GM23338 (cell line): ENCODE data around the gene DENND4B.
A peak's percentile ranks its signal among the peaks of the same experiment; 100 is the strongest.

ENCODE experiments used
- CREB1 ChIP-seq: fragments of 250-450 bp; sonication (Bioruptor Pico); IDR thresholded peaks from 2 replicates; pipeline ENCODE4 v1.5.0; 2020; ENCODE audit warnings: low read depth, mild to moderate bottlenecking, moderate library complexity
- CTCF ChIP-seq, 2 experiments: fragments of 200-600 bp in 1 of 2; sonication (generic) in 1 of 2; conservative IDR thresholded peaks; 2 replicates each; pipeline versions ENCODE4 v1.5.1 to v1.6.1; 2016 to 2017; ENCODE audit warnings: antibody characterized with exemption in 2 of 2, low read depth in 2 of 2, mild to moderate bottlenecking in 2 of 2, moderate library complexity in 1 of 2
- EZH2 ChIP-seq: fragments of 200-600 bp; sonication (generic); IDR thresholded peaks from one replicate; pipeline ENCODE4 v1.8.0; 2017; ENCODE audit warnings: antibody characterized with exemption, mild to moderate bottlenecking, low read depth; ENCODE audit not compliant: unreplicated experiment
- EZH2phosphoT487 ChIP-seq: fragments of 200-600 bp; sonication (generic); IDR thresholded peaks from one replicate; pipeline ENCODE4 v1.8.1; 2018; ENCODE audit warnings: antibody characterized with exemption; ENCODE audit not compliant: unreplicated experiment
- JUNB ChIP-seq: IDR thresholded peaks from one replicate; pipeline ENCODE4 v1.6.1; 2016; ENCODE audit warnings: antibody characterized with exemption; ENCODE audit not compliant: unreplicated experiment
- NANOG ChIP-seq: IDR thresholded peaks from 2 replicates; pipeline ENCODE4 v1.6.1; 2016; ENCODE audit warnings: antibody characterized with exemption, borderline replicate concordance
- POLR2AphosphoS5 ChIP-seq: IDR thresholded peaks from 2 replicates; pipeline ENCODE4 v1.6.1; 2016; ENCODE audit warnings: antibody characterized with exemption, low read depth
- REST ChIP-seq: IDR thresholded peaks from one replicate; pipeline ENCODE4 v1.6.1; 2018; ENCODE audit warnings: antibody characterized with exemption; ENCODE audit not compliant: unreplicated experiment
- STAT1 ChIP-seq: IDR thresholded peaks from one replicate; pipeline ENCODE4 v1.6.1; 2016; ENCODE audit warnings: antibody characterized with exemption; ENCODE audit not compliant: unreplicated experiment
- ZNF114 ChIP-seq: fragments of 250-450 bp; sonication (Bioruptor Pico); IDR thresholded peaks from 2 replicates; pipeline ENCODE4 v1.5.0; 2020; ENCODE audit warnings: mild to moderate bottlenecking, moderate library complexity
- ZNF331 ChIP-seq: fragments of 250-450 bp; sonication (Bioruptor Pico); IDR thresholded peaks from 2 replicates; pipeline ENCODE4 v1.5.0; 2020; ENCODE audit warnings: low read depth, mild to moderate bottlenecking, moderate library complexity
- ZNF462 ChIP-seq: fragments of 250-450 bp; sonication (Bioruptor Pico); IDR thresholded peaks from 2 replicates; pipeline ENCODE4 v1.5.0; 2020; ENCODE audit warnings: mild to moderate bottlenecking, moderate library complexity

- no peak for TF ChIP-seq CTCF (conservative IDR thresholded peaks at IDR 0.05; ENCODE audit: low read depth in 2 of 2)
- TF ChIP-seq EZH2 = no peak
- no peak for TF ChIP-seq REST
- TF ChIP-seq EZH2phosphoT487 = no peak
- no peak for TF ChIP-seq ZNF114
- TF ChIP-seq JUNB = no peak
- peak; percentile 16; the same call in 1 of the 2 replicates for TF ChIP-seq POLR2AphosphoS5
- TF ChIP-seq STAT1 = no peak
- TF ChIP-seq CREB1 (CRISPR knock-in tag) = 0 out of 2 replicates have a peak, but pooled peaks have one; percentile 13
- TF ChIP-seq ZNF331 (CRISPR knock-in tag) = no peak
- no peak for TF ChIP-seq ZNF462 (CRISPR knock-in tag)
- TF ChIP-seq NANOG = no peak
Measured at GRCh38 chr1:153963850-153964331, 17.4 kb upstream of the DENND4B start.
